Measurements from ENCODE around the gene PARP1. TPM values are rescaled to one million over a fixed set of nuclear protein-coding genes. Genes with fewer than 3 reads are reported as not detected.

Gene PARP1
- total RNA-seq, 1 experiment from 2014 or later = 213 TPM

- CTCF ChIA-PET = no interaction called here
- POLR2A ChIA-PET = no interaction called here
Observed at GRCh38 chr1:226373376-226373775, 34.5 kb downstream of the PARP1 start.

More at GRCh38 chr1:226373376-226373775, 34.5 kb downstream of the PARP1 start:
- no TSS peak for BruUV-seq (replicated peaks)
- intact Hi-C loops (cut with micrococcal nuclease) = no loop called here
- Histone ChIP-seq H3K27me3 (ENCODE audit: insufficient read depth, low read length) (no peaks in the 10 kb centered on the region), H3K9me3 (ENCODE audit: control insufficient read depth in 1 of 2, insufficient read depth in 1 of 2, low read depth in 1 of 2, low read length in 2 of 2) (no peaks in the 10 kb centered on the region), H3K9me2 (ENCODE audit: insufficient read depth) (no peaks in the 10 kb centered on the region), H3K36me3 (ENCODE audit: control insufficient read depth in 1 of 2, insufficient read depth in 2 of 2, low read length in 2 of 2) (peaks cover 61 to 72% of the 10 kb centered on the region in 2 experiments), H3K4me1 (ENCODE audit: control insufficient read depth in 1 of 2, insufficient read depth in 2 of 2, low read length in 2 of 2) (no peaks in the 10 kb centered on the region), H4K20me1 (ENCODE audit: insufficient read depth) (no peaks in the 10 kb centered on the region), H2AFZ (ENCODE audit: low read depth, low read length, poor library complexity, severe bottlenecking) (no peak overlapping the region), H3K79me2 (ENCODE audit: insufficient read depth, low read length) (no peaks in the 10 kb centered on the region), H3K4me3 (replicated peaks in 1 of 2; ENCODE audit: low read depth in 1 of 2, low read length in 2 of 2) (no peak overlapping the region), H3K27ac (ENCODE audit: low read depth, low read length) (no peak overlapping the region), H3K4me2 (ENCODE audit: low read length) (no peak overlapping the region), H3K9ac (ENCODE audit: low read length) (no peak overlapping the region)
- RAD21 ChIA-PET (ENCODE audit: low non-redundant PET in 1 of 2, low total read pairs in 2 of 2, uncharacterized antibody in 2 of 2, unreplicated experiment in 2 of 2) = no interaction called here
- TF ChIP-seq SRF (IDR thresholded peaks at IDR 0.05; ENCODE audit: low read depth) (no peak), REST (IDR thresholded peaks at IDR 0.05; ENCODE audit: low read depth) (no peak), SIN3A (IDR thresholded peaks at IDR 0.05; ENCODE audit: low read depth) (no peak), EGR1 (IDR thresholded peaks at IDR 0.05; ENCODE audit: low read depth) (no peak), CTCF (IDR thresholded peaks at IDR 0.05 in 2 of 3, conservative IDR thresholded peaks at IDR 0.05 in 1 of 3; ENCODE audit: borderline replicate concordance in 1 of 3, insufficient read depth in 1 of 3, low read depth in 2 of 3, low read length in 2 of 3) (no peak), ELF1 (IDR thresholded peaks at IDR 0.05; ENCODE audit: borderline replicate concordance, low read depth) (no peak), ZNF274 (IDR thresholded peaks at IDR 0.05; ENCODE audit: low read depth, low read length) (no peak), CEBPB (IDR thresholded peaks at IDR 0.05; ENCODE audit: low read depth) (no peak), ZBTB33 (IDR thresholded peaks at IDR 0.05; ENCODE audit: extremely low read depth, insufficient replicate concordance, low read length) (no peak), POLR2AphosphoS5 (IDR thresholded peaks at IDR 0.05; ENCODE audit: low read depth, low read length) (no peak), YY1 (IDR thresholded peaks at IDR 0.05; ENCODE audit: extremely low read depth, insufficient replicate concordance, low read depth, low read length) (no peak), CBX3 (IDR thresholded peaks at IDR 0.05; ENCODE audit: low read depth) (no peak), ATF3 (IDR thresholded peaks at IDR 0.05) (no peak), EZH2 (IDR thresholded peaks at IDR 0.05) (no peak), MAX (IDR thresholded peaks at IDR 0.05) (no peak), JUND (IDR thresholded peaks at IDR 0.05) (no peak), POLR2A (IDR thresholded peaks at IDR 0.05; ENCODE audit: borderline replicate concordance, extremely low read depth, insufficient read depth, insufficient read length) (no peak), FOSL1 (IDR thresholded peaks at IDR 0.05; ENCODE audit: low read depth) (no peak), RAD21 (IDR thresholded peaks at IDR 0.05; ENCODE audit: low read depth) (no peak), ZFX (IDR thresholded peaks at IDR 0.05) (no peak)
- ATAC-seq (no peak), DNase-seq (ENCODE audit: low read depth, low spot score) (no peak)

Measured in HCT116 (cell line).